A673 (cell line): ENCODE data around the gene ABI3BP. TPM values are rescaled to one million over a fixed set of nuclear protein-coding genes. Genes with fewer than 3 reads are reported as not detected.

Experiments used
- BruUV-seq: library from RNA; stranded (reverse); fragments of 400-500 nt; replicated peaks from 2 replicates; lab custom pipeline; 2021; lab: Mats Ljungman, UMichigan
- CTCF ChIA-PET: fragments of 300-600 bp; sonication (Branson Sonifier 250); formaldehyde crosslinking; loops from one replicate; lab custom pipeline; 2022; ENCODE audit warnings: antibody characterized with exemption; lab: Charles Lee
- POLR2A ChIA-PET: fragments of 300-600 bp; sonication (Branson Sonifier 250); formaldehyde crosslinking; loops from one replicate; lab custom pipeline; 2022; ENCODE audit warnings: antibody characterized with exemption; ENCODE audit not compliant: low non-redundant PET; lab: Charles Lee
- DNase-seq: peaks from one replicate; pipeline ENCODE4 v3.0.0-alpha.2; 2015; ENCODE audit warnings: low spot score
- H3K27ac ChIP-seq: fragments of 200-600 bp; sonication (generic); 2 replicates; pipeline ENCODE4 v1.5.1; 2016; ENCODE audit warnings: mixed run types, low read depth, mild to moderate bottlenecking, mixed read lengths, antibody characterized with exemption, low read length; ENCODE audit not compliant: poor library complexity, severe bottlenecking
- H3K27me3 ChIP-seq: fragments of 200-600 bp; sonication (generic); replicated peaks from 2 replicates; pipeline ENCODE4 v1.6.1; 2017; ENCODE audit warnings: mixed run types, low read depth, mild to moderate bottlenecking, mixed read lengths, antibody characterized with exemption, low read length; ENCODE audit not compliant: insufficient read depth, poor library complexity
- H3K36me3 ChIP-seq: fragments of 200-600 bp; sonication (generic); 2 replicates; pipeline ENCODE4 v1.6.1; 2016; ENCODE audit warnings: mixed run types, mild to moderate bottlenecking, mixed read lengths, antibody characterized with exemption, low read length; ENCODE audit not compliant: insufficient read depth, poor library complexity, severe bottlenecking
- H3K4me1 ChIP-seq: fragments of 200-600 bp; sonication (generic); 2 replicates; pipeline ENCODE4 v1.6.1; 2017; ENCODE audit warnings: mixed run types, mild to moderate bottlenecking, mixed read lengths, antibody characterized with exemption, low read length; ENCODE audit not compliant: insufficient read depth, poor library complexity, severe bottlenecking
- H3K4me3 ChIP-seq: fragments of 200-600 bp; sonication (generic); 2 replicates; pipeline ENCODE4 v1.5.1; 2016; ENCODE audit warnings: low read depth, mixed run types, mild to moderate bottlenecking, mixed read lengths, low read length; ENCODE audit not compliant: poor library complexity, severe bottlenecking
- H3K9me3 ChIP-seq: fragments of 200-600 bp; sonication (generic); 2 replicates; pipeline ENCODE4 v1.6.1; 2016; ENCODE audit warnings: mixed run types, low read depth, mild to moderate bottlenecking, mixed read lengths, antibody characterized with exemption, low read length; ENCODE audit not compliant: poor library complexity, severe bottlenecking
- CTCF ChIP-seq: fragments of 300-800, 200-600 bp; sonication (generic); conservative IDR thresholded peaks from 2 replicates; pipeline ENCODE4 v1.5.1; 2017; ENCODE audit warnings: low read depth, mild to moderate bottlenecking, antibody characterized with exemption, low read length, moderate library complexity, mixed read lengths
- EZH2 ChIP-seq: fragments of 200-600 bp; sonication (generic); IDR thresholded peaks from 2 replicates; pipeline ENCODE4 v1.6.1; 2017; ENCODE audit warnings: borderline replicate concordance, low read depth, mild to moderate bottlenecking, mixed read lengths, antibody characterized with exemption, low read length; ENCODE audit not compliant: poor library complexity, severe bottlenecking
- intact Hi-C: fragments of 100-400 bp; cut with micrococcal nuclease; formaldehyde crosslinking; loops from one replicate; pipeline ENCODE4 v1.10.0; 2022; ENCODE audit not compliant: unreplicated experiment
- total RNA-seq: library from RNA; stranded (reverse); gene quantifications from 2 replicates; pipeline ENCODE4 v1.2.3, GENCODE V29; 2021

ABI3BP gene
- total RNA-seq, 1 experiment from 2014 or later = 5.2 TPM

GRCh38 chr3:100970477-100970990, 22.7 kb downstream of the ABI3BP start:
- intact Hi-C loops = no loop called here
- no peaks in the 10 kb centered on the region for H3K9me3 ChIP-seq
- no peaks in the 10 kb centered on the region for H3K4me1 ChIP-seq
- no peaks in the 10 kb centered on the region for H3K27me3 ChIP-seq
- ChIA-PET CTCF (no interaction called here), POLR2A (no interaction called here)
- H3K27ac ChIP-seq = no peak overlapping the region
- no peak overlapping the region for H3K4me3 ChIP-seq
- H3K36me3 ChIP-seq = no peaks in the 10 kb centered on the region
- no TSS peak for BruUV-seq
- TF ChIP-seq CTCF (no peak), EZH2 (no peak)
- DNase-seq = no peak

DNA sequence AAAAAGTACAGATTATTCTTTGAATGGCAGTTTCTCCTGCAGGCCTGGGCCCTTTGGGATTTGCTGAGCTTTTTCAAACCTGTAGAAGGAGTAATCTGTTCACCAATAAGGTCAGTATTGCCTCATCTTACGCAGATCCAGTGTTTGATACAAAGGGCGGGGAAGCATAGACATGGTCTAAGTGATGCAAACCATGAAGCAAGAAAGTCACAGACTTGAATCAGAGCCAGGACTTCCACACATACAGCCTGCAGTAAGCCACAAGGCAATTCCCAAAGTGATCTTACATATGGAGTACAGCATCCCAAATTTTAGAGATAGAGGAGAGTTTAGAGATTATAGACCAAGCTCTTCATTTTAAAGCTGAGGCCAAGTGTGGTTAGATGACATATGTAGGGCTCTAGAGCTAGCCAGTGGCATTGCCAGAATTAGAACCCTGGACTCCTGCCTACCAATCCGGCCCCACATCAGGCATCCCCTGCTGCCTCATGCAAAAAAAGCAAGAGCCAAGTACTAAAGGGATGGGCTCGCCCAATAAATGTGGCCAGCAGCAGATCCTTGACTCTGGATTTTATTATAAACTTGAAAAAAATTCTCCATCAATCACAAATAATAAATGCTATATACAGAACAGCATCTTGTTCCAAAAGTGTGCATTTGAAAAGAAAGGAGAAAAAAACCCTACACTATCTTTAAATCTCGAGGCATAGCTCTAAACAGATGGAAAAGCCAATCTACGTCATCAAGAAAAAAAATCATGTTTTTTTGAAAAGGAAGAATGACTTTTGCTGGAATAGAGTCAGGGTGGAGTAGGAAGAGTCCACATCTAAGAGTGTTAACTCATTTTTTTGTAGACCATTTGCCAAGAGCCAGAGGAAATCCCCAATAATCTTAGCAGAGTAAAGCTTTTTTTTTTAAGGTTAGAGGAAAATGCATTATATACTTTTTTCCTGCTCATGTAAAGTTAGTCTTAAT, 24.0 kb downstream of the ABI3BP start:
- no peaks in the 10 kb centered on the region for H3K4me1 ChIP-seq
- H3K4me3 ChIP-seq = no peak overlapping the region
- no peaks in the 10 kb centered on the region for H3K36me3 ChIP-seq
- H3K27ac ChIP-seq = no peak overlapping the region
- no peak for TF ChIP-seq EZH2
- no peak for TF ChIP-seq CTCF
- BruUV-seq = no TSS peak
- H3K9me3 ChIP-seq = no peaks in the 10 kb centered on the region
- H3K27me3 ChIP-seq = no peaks in the 10 kb centered on the region
- intact Hi-C loops = no loop called here
- ChIA-PET CTCF (no interaction called here), POLR2A (no interaction called here)
- DNase-seq = no peak

DNA sequence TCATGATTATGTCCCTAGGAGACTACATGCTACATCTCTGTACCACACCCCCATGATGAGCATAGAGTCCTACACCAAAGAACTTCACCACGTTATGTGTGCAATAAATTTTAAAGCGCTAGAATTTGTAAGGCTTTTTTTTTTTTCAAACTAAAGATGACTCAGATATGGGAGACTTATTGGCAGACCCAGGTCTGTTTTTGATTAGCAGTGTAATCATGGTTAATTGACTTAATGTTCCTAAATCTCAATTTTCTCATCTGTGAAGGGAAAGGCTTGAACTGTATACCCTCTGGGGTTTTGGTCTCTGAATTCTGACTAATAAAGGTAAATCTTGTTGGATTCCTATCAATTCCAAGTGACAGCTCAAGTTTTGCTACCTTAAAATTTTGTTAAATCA, 26.4 kb downstream of the ABI3BP start:
- Histone ChIP-seq H3K9me3 (no peaks in the 10 kb centered on the region), H3K27me3 (no peaks in the 10 kb centered on the region), H3K4me1 (no peaks in the 10 kb centered on the region), H3K36me3 (no peaks in the 10 kb centered on the region), H3K4me3 (no peak overlapping the region), H3K27ac (no peak overlapping the region)
- peak; percentile 10 for DNase-seq
- CTCF ChIA-PET = no interaction called here
- POLR2A ChIA-PET = no interaction called here
- TF ChIP-seq CTCF = no peak
- no peak for TF ChIP-seq EZH2
- BruUV-seq = no TSS peak
- intact Hi-C loops = no loop called here
